SJSA1 (cell line): ENCODE data around the gene DIP2C. TPM values are rescaled to one million over a fixed set of nuclear protein-coding genes. Genes with fewer than 3 reads are reported as not detected.
"Not testable (repeated sequence)": the region's sequence is repeated elsewhere in the genome, so short reads cannot be mapped to it uniquely, and the experiment has no call there.

Experiments
- DNase-seq, 2 experiments: peaks; one replicate each; pipeline ENCODE4 v3.0.0-alpha.2; 2015 to 2020; ENCODE audit warnings: low spot score in 2 of 2, low read depth in 1 of 2
- H3K27ac ChIP-seq: fragments of 250-450 bp; sonication (Bioruptor Pico); 2 replicates; pipeline ENCODE4 v1.5.1; 2020; ENCODE audit warnings: mild to moderate bottlenecking, moderate library complexity
- H3K27me3 ChIP-seq: fragments of 250-450 bp; sonication (Bioruptor Pico); replicated peaks from 2 replicates; pipeline ENCODE4 v1.5.1; 2020; ENCODE audit warnings: mild to moderate bottlenecking, moderate library complexity
- H3K36me3 ChIP-seq: fragments of 250-450 bp; sonication (Bioruptor Pico); 2 replicates; pipeline ENCODE4 v1.5.1; 2020; ENCODE audit warnings: mild to moderate bottlenecking
- H3K4me1 ChIP-seq: fragments of 250-450 bp; sonication (Bioruptor Pico); replicated peaks from 2 replicates; pipeline ENCODE4 v1.6.1; 2021; ENCODE audit warnings: mild to moderate bottlenecking
- H3K4me3 ChIP-seq: fragments of 250-450 bp; sonication (Bioruptor Pico); 2 replicates; pipeline ENCODE4 v1.5.1; 2020; ENCODE audit warnings: mild to moderate bottlenecking
- H3K9me3 ChIP-seq: fragments of 250-450 bp; sonication (Bioruptor Pico); replicated peaks from 2 replicates; pipeline ENCODE4 v1.5.1; 2020; ENCODE audit warnings: mild to moderate bottlenecking
- total RNA-seq: library from RNA; depleted of rRNA; stranded (reverse); fragments of >200 nt; shearing (Covaris generic); gene quantifications from 2 replicates; pipeline ENCODE4 v1.2.3, GENCODE V29; 2014

Gene DIP2C
- total RNA-seq, 1 experiment from 2014 or later: 17.5 TPM

- peaks cover 14% of the 10 kb centered on the region for H3K36me3 ChIP-seq
Observed at GRCh38 chr10:517872-518475, 171.5 kb downstream of the DIP2C start.

GRCh38 chr10:517241-517830 lies 172.1 kb downstream of the DIP2C start:
- no peak for DNase-seq
- Histone ChIP-seq H3K9me3 (no peaks in the 10 kb centered on the region), H3K4me1 (no peaks in the 10 kb centered on the region), H3K27me3 (no peaks in the 10 kb centered on the region), H3K27ac (no peak overlapping the region), H3K4me3 (no peak overlapping the region), H3K36me3 (peaks cover 14% of the 10 kb centered on the region)

More at GRCh38 chr10:517872-518475, 171.5 kb downstream of the DIP2C start:
- H3K27me3 ChIP-seq: no peaks in the 10 kb centered on the region
- H3K27ac ChIP-seq: no peak overlapping the region
- no peak for DNase-seq
- H3K4me3 ChIP-seq: no peak overlapping the region
- no peaks in the 10 kb centered on the region for H3K4me1 ChIP-seq
- H3K9me3 ChIP-seq: no peaks in the 10 kb centered on the region

DNA sequence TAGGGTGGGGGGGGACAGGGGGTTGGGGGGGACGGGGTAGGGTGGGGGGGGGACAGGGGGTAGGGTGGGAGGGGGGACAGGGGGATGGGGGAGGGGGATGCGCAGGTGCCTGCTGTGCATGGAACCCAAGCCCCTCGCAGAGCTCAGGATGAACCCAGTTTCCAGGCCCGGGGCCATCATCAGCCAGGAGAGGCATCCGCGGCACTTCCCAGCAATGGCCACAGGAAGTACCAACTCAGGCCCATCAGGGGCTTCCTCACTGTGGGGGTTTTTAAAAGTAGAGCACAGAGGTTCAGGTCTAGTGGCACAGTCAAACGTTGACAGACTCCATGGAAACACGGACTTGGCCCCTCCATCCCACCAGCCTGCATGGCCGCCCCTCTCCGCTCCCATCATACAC lies 172.7 kb downstream of the DIP2C start:
- H3K27ac ChIP-seq: no peak overlapping the region
- H3K36me3 ChIP-seq: peaks cover 14% of the 10 kb centered on the region
- H3K9me3 ChIP-seq: no peaks in the 10 kb centered on the region
- DNase-seq: no peak
- H3K4me1 ChIP-seq: no peaks in the 10 kb centered on the region
- H3K27me3 ChIP-seq: no peaks in the 10 kb centered on the region
- no peak overlapping the region for H3K4me3 ChIP-seq

GRCh38 chr10:515674-516073 lies 173.8 kb downstream of the DIP2C start:
- Histone ChIP-seq H3K36me3 (peaks cover 17% of the 10 kb centered on the region), H3K27ac (no peak overlapping the region), H3K27me3 (no peaks in the 10 kb centered on the region), H3K4me1 (peaks cover 8% of the 10 kb centered on the region), H3K9me3 (no peaks in the 10 kb centered on the region), H3K4me3 (no peak overlapping the region)
- DNase-seq: no peak

- Histone ChIP-seq H3K9me3 (no peaks in the 10 kb centered on the region), H3K27ac (no peak overlapping the region), H3K27me3 (no peaks in the 10 kb centered on the region), H3K36me3 (peaks cover 17% of the 10 kb centered on the region), H3K4me1 (peaks cover 8% of the 10 kb centered on the region), H3K4me3 (no peak overlapping the region)
- no peak for DNase-seq
Observed at GRCh38 chr10:514137-514671, 175.3 kb downstream of the DIP2C start.

DNA sequence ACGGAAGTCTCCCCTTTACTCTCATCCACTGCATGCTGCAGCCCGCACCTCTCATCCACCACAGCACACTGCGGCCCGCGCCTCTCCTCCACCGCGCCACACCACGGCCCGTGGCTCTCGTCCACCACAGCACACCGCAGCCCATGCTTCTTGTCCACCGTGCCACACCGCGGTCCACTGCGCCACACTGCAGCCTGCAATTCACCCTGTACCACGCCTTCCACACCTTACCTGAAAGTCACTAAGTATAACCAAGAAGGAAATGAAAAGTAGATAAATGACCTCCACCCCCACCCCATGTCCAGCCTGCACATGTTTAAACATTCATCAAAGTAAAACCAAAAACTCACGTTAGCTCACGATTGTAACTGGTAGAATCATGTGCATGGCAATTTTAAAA lies 176.1 kb downstream of the DIP2C start:
- Histone ChIP-seq H3K36me3 (peaks cover 15% of the 10 kb centered on the region), H3K27me3 (no peaks in the 10 kb centered on the region), H3K9me3 (no peaks in the 10 kb centered on the region), H3K4me3 (no peak overlapping the region), H3K4me1 (peaks cover 8% of the 10 kb centered on the region), H3K27ac (no peak overlapping the region)
- no peak for DNase-seq

DNA sequence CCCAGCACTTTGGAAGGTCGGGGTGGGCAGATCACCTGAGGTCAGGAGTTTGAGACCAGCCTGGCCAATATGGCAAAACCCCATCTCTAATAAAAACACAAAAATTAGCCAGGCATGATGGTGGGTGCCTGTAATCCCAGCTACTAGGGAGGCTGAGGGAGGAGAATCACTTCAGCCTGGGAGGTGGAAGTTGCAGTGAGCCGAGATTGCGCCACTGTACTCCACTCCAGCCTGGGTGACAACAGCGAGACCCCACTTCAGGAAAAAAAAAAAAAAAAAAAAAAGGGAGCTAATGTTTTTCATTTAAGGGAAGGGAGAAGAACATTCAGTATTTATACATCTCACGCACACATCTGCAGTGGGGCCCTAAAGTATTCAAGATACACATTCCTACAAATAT lies 176.8 kb downstream of the DIP2C start:
- H3K27ac ChIP-seq, H3K9me3 ChIP-seq, DNase-seq, H3K4me3 ChIP-seq, H3K27me3 ChIP-seq, H3K4me1 ChIP-seq: not testable (repeated sequence)
- H3K36me3 ChIP-seq: peaks cover 15% of the 10 kb centered on the region

- H3K4me3 ChIP-seq: no peak overlapping the region
- peaks cover 20% of the 10 kb centered on the region for H3K36me3 ChIP-seq
- H3K27ac ChIP-seq: no peak overlapping the region
- DNase-seq: no peak
- no peaks in the 10 kb centered on the region for H3K9me3 ChIP-seq
- H3K27me3 ChIP-seq: no peaks in the 10 kb centered on the region
- H3K4me1 ChIP-seq: peaks cover 8% of the 10 kb centered on the region
Observed at GRCh38 chr10:511849-512191, 177.6 kb downstream of the DIP2C start.

GRCh38 chr10:511101-511848 lies 178.2 kb downstream of the DIP2C start:
- no peak overlapping the region for H3K4me3 ChIP-seq
- H3K27ac ChIP-seq: 0 out of 2 replicates have a peak overlapping the region, but pooled peaks have one; percentile 3
- H3K9me3 ChIP-seq: no peaks in the 10 kb centered on the region
- H3K27me3 ChIP-seq: no peaks in the 10 kb centered on the region
- peaks cover 24% of the 10 kb centered on the region for H3K36me3 ChIP-seq
- peak; percentile 71 to 93 for DNase-seq
- peaks cover 8% of the 10 kb centered on the region for H3K4me1 ChIP-seq

GRCh38 chr10:510415-510881 lies 179.0 kb downstream of the DIP2C start:
- Histone ChIP-seq H3K4me1 (peaks cover 8% of the 10 kb centered on the region), H3K9me3 (no peaks in the 10 kb centered on the region), H3K27ac (no peak overlapping the region), H3K4me3 (no peak overlapping the region), H3K36me3 (peaks cover 24% of the 10 kb centered on the region), H3K27me3 (no peaks in the 10 kb centered on the region)
- DNase-seq: no peak

DNA sequence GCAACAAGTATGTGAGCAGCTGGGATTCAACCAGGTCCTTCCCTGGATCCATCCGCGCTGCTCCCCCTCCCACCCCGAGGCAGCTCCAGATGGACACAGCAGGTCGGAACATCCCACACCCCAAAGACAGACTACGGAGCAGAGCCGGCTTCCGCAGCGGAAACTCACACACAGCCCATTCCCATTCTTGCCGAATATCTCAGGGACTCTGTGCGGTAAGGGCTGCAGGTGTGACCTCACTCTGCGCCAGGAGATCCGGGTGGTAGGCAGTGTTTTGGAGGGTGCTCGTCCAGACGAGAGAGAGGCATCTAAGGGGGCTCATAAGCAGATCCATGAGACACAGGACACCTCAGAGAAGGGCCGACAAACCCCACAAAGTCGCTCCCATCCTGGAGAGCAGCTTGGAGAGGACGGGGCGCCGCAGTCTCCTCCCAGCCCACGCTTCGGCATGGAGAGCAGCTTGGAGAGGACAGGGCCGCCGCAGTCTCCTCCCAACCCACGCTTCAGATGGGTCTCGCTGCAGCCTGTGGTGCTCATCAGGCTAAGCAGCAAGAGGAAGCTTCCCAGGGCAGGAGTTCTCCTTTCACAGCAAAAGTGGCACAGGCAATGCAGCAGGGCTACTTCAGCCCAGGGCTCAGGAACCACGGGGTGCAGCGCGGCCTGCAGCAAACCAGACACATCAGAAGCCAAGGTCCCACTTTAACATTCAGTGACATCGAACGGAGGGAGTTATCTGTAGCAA lies 179.9 kb downstream of the DIP2C start:
- H3K4me3 ChIP-seq: no peak overlapping the region
- DNase-seq: no peak
- H3K27ac ChIP-seq: no peak overlapping the region
- peaks cover 8% of the 10 kb centered on the region for H3K4me1 ChIP-seq
- H3K27me3 ChIP-seq: no peaks in the 10 kb centered on the region
- H3K36me3 ChIP-seq: peaks cover 24% of the 10 kb centered on the region
- H3K9me3 ChIP-seq: no peaks in the 10 kb centered on the region

GRCh38 chr10:508726-509125 lies 180.7 kb downstream of the DIP2C start:
- Histone ChIP-seq H3K36me3 (peaks cover 24% of the 10 kb centered on the region), H3K4me3 (no peak overlapping the region), H3K27ac (no peak overlapping the region), H3K4me1 (peaks cover 8% of the 10 kb centered on the region), H3K9me3 (no peaks in the 10 kb centered on the region), H3K27me3 (no peaks in the 10 kb centered on the region)
- DNase-seq: no peak

- peaks cover 24% of the 10 kb centered on the region for H3K36me3 ChIP-seq
- H3K4me3 ChIP-seq: no peak overlapping the region
- H3K9me3 ChIP-seq: no peaks in the 10 kb centered on the region
- no peak overlapping the region for H3K27ac ChIP-seq
- H3K27me3 ChIP-seq: no peaks in the 10 kb centered on the region
- H3K4me1 ChIP-seq: peaks cover 8% of the 10 kb centered on the region
- no peak for DNase-seq
Observed at GRCh38 chr10:507908-508444, 181.5 kb downstream of the DIP2C start.
